Neuronal stem cell (in vitro differentiated cells): ENCODE data around the gene PDE4DIP. TPM values are rescaled to one million over a fixed set of nuclear protein-coding genes. Genes with fewer than 3 reads are reported as not detected.
"Not testable (repeated sequence)": the region's sequence is repeated elsewhere in the genome, so short reads cannot be mapped to it uniquely, and the experiment has no call there.

Source experiments
- DNase-seq: peaks from one replicate; pipeline ENCODE4 v3.0.0-alpha.2; 2013; ENCODE audit warnings: low spot score
- H2AFZ ChIP-seq: one replicate; pipeline ENCODE4 v1.6.1; 2013; ENCODE audit warnings: mild to moderate bottlenecking, low read length, inconsistent platforms
- H2AK5ac ChIP-seq: 2 replicates; pipeline ENCODE4 v1.6.1; 2013; ENCODE audit warnings: low read depth, mild to moderate bottlenecking, inconsistent platforms, low read length, moderate library complexity, mixed read lengths
- H2BK120ac ChIP-seq: 2 replicates; pipeline ENCODE4 v1.6.1; 2013; ENCODE audit warnings: low read depth, mild to moderate bottlenecking, inconsistent platforms, low read length, moderate library complexity, mixed read lengths
- H2BK12ac ChIP-seq: one replicate; pipeline ENCODE4 v1.6.1; 2013; ENCODE audit warnings: low read length, inconsistent platforms
- H2BK15ac ChIP-seq: 2 replicates; pipeline ENCODE4 v1.6.1; 2013; ENCODE audit warnings: mild to moderate bottlenecking, low read length, inconsistent platforms, mixed read lengths
- H2BK5ac ChIP-seq: one replicate; pipeline ENCODE4 v1.6.1; 2013; ENCODE audit warnings: inconsistent platforms, mild to moderate bottlenecking, low read length, moderate library complexity
- H3K14ac ChIP-seq: one replicate; pipeline ENCODE4 v1.6.1; 2013; ENCODE audit warnings: low read length, inconsistent platforms
- H3K18ac ChIP-seq: 2 replicates; pipeline ENCODE4 v1.6.1; 2013; ENCODE audit warnings: low read length, inconsistent platforms
- H3K23ac ChIP-seq: 2 replicates; pipeline ENCODE4 v1.6.1; 2013; ENCODE audit warnings: low read depth, mild to moderate bottlenecking, mixed read lengths, low read length, inconsistent platforms; ENCODE audit not compliant: poor library complexity
- H3K27ac ChIP-seq: replicated peaks from 3 replicates; pipeline ENCODE4 v1.5.1; 2013; ENCODE audit warnings: low read length, inconsistent platforms
- H3K27me3 ChIP-seq, 3 experiments: 2 replicates each; pipeline ENCODE4 v1.6.1; 2013; ENCODE audit warnings: low read length in 3 of 3, mild to moderate bottlenecking in 2 of 3, inconsistent platforms in 1 of 3, low read depth in 1 of 3, mixed read lengths in 1 of 3, moderate library complexity in 1 of 3; ENCODE audit not compliant: control insufficient read depth in 3 of 3, insufficient read depth in 3 of 3
- H3K36me3 ChIP-seq, 2 donors: replicated peaks in 1 of 2; 2 replicates each; pipeline ENCODE4 v1.6.1; 2013; ENCODE audit warnings: low read length in 2 of 2; ENCODE audit not compliant: control insufficient read depth in 2 of 2, insufficient read depth in 2 of 2
- H3K4ac ChIP-seq: 2 replicates; pipeline ENCODE4 v1.6.1; 2013; ENCODE audit warnings: inconsistent platforms, mild to moderate bottlenecking, low read length, moderate library complexity
- H3K4me1 ChIP-seq, 2 donors: 1 replicate in 1 of 2; 2 replicates in 1 of 2; pipeline ENCODE4 v1.6.1; 2013; ENCODE audit warnings: low read length in 2 of 2, low read depth in 1 of 2; ENCODE audit not compliant: control insufficient read depth in 2 of 2, insufficient read depth in 1 of 2
- H3K4me2 ChIP-seq: one replicate; pipeline ENCODE4 v1.6.1; 2013; ENCODE audit warnings: mild to moderate bottlenecking, low read length, inconsistent platforms; ENCODE audit not compliant: insufficient read depth, poor library complexity, severe bottlenecking
- H3K4me3 ChIP-seq, 2 donors: 2 replicates each; pipeline ENCODE4 v1.5.1; 2013; ENCODE audit warnings: low read length in 2 of 2, mild to moderate bottlenecking in 2 of 2, inconsistent platforms in 1 of 2, moderate library complexity in 1 of 2
- H3K79me1 ChIP-seq: one replicate; pipeline ENCODE4 v1.6.1; 2013; ENCODE audit warnings: low read depth, mild to moderate bottlenecking, inconsistent platforms, low read length, moderate library complexity
- H3K9ac ChIP-seq: one replicate; pipeline ENCODE4 v1.6.1; 2013; ENCODE audit warnings: mild to moderate bottlenecking, low read depth, low read length, inconsistent platforms; ENCODE audit not compliant: poor library complexity
- H3K9me3 ChIP-seq, 2 donors: replicated peaks in 1 of 2; 2 replicates each; pipeline versions ENCODE3 to v1.6.1; 2013; ENCODE audit warnings: low read length in 2 of 2, mild to moderate bottlenecking in 2 of 2, inconsistent platforms in 1 of 2, low read depth in 1 of 2, mixed read lengths in 1 of 2, moderate library complexity in 1 of 2; ENCODE audit not compliant: control insufficient read depth in 2 of 2, insufficient read depth in 1 of 2
- H4K8ac ChIP-seq: one replicate; pipeline ENCODE4 v1.6.1; 2013; ENCODE audit warnings: low read depth, mild to moderate bottlenecking, inconsistent platforms, low read length, moderate library complexity
- H4K91ac ChIP-seq: one replicate; pipeline ENCODE4 v1.6.1; 2013; ENCODE audit warnings: low read length, low read depth, mild to moderate bottlenecking, inconsistent platforms; ENCODE audit not compliant: poor library complexity
- WGBS, 2 donors: extraction: QIAGEN DNeasy Blood & Tissue Kit; methylation state at CpG; one replicate each; pipeline ENCODE4 v1.1.7; 2013; ENCODE audit warnings: missing lambda C conversion rate in 2 of 2, mixed read lengths in 1 of 2; ENCODE audit not compliant: insufficient read length in 2 of 2, insufficient replicate concordance in 1 of 2; ENCODE audit errors: extremely low coverage in 2 of 2; 5-methylcytosine and 5-hydroxymethylcytosine counted together
- polyA plus RNA-seq, 2 experiments: library from polyadenylated mRNA; stranded (reverse); fragments of 200-250 nt; gene quantifications; one replicate each; pipeline ENCODE4 v1.2.3, GENCODE V29; 2013

Gene PDE4DIP
- 8.0 TPM for polyA plus RNA-seq (2013, experiment 1 of 2)
- polyA plus RNA-seq (2013, experiment 2 of 2): 8.1 TPM

GRCh38 chr1:148844220-148844619 is at the start of gene PDE4DIP:
Gene PDE4DIP (plus strand): TSS chr1:148844428. CDS start chr1:148844775, 347 bp downstream.
- not testable (repeated sequence) for H3K18ac ChIP-seq, H2BK12ac ChIP-seq, H2AFZ ChIP-seq, H3K27ac ChIP-seq, H2BK120ac ChIP-seq, H2BK5ac ChIP-seq, H3K27me3 ChIP-seq, H3K4me1 ChIP-seq, H4K91ac ChIP-seq, H3K4me2 ChIP-seq, H3K14ac ChIP-seq, H2BK15ac ChIP-seq, DNase-seq, H2AK5ac ChIP-seq, H3K79me1 ChIP-seq, H3K36me3 ChIP-seq, H3K23ac ChIP-seq, H3K4me3 ChIP-seq, H3K9ac ChIP-seq, H4K8ac ChIP-seq, H3K9me3 ChIP-seq, H3K4ac ChIP-seq
- WGBS, 2 donors: no CpG with 5 or more reads among the region's 36 CpGs

GRCh38 chr1:148808268-148808928 is 35.8 kb upstream of the PDE4DIP start:
- not testable (repeated sequence) for H2BK12ac ChIP-seq, H3K14ac ChIP-seq, H4K8ac ChIP-seq, H2BK5ac ChIP-seq, H2BK15ac ChIP-seq, H3K18ac ChIP-seq, H2AFZ ChIP-seq, H3K79me1 ChIP-seq, H3K27ac ChIP-seq, DNase-seq, H3K36me3 ChIP-seq, H3K23ac ChIP-seq, H2AK5ac ChIP-seq, H3K27me3 ChIP-seq, H3K4me2 ChIP-seq, H3K4me3 ChIP-seq, H3K4me1 ChIP-seq, H4K91ac ChIP-seq, H2BK120ac ChIP-seq, H3K9me3 ChIP-seq, H3K4ac ChIP-seq, H3K9ac ChIP-seq
- no CpG with 5 or more reads among the region's 50 CpGs for WGBS, 2 donors

- H3K4me1 ChIP-seq, H3K23ac ChIP-seq, H2BK15ac ChIP-seq, H3K27me3 ChIP-seq, H4K8ac ChIP-seq, H3K18ac ChIP-seq, H3K4me3 ChIP-seq, H3K4ac ChIP-seq, H2BK5ac ChIP-seq, H3K36me3 ChIP-seq, DNase-seq, H2AFZ ChIP-seq, H3K9me3 ChIP-seq, H3K14ac ChIP-seq, H3K9ac ChIP-seq, H4K91ac ChIP-seq, H3K4me2 ChIP-seq, H3K27ac ChIP-seq, H2AK5ac ChIP-seq, H3K79me1 ChIP-seq, H2BK12ac ChIP-seq, H2BK120ac ChIP-seq: not testable (repeated sequence)
- no CpG with 5 or more reads among the region's 6 CpGs for WGBS, 2 donors
Observed at GRCh38 chr1:148808929-148809283, 35.3 kb upstream of the PDE4DIP start.

- not testable (repeated sequence) for H3K36me3 ChIP-seq, H2AK5ac ChIP-seq, H2AFZ ChIP-seq, H2BK12ac ChIP-seq, H3K9ac ChIP-seq, H3K18ac ChIP-seq, H2BK15ac ChIP-seq, H3K9me3 ChIP-seq, H3K14ac ChIP-seq, H2BK5ac ChIP-seq, H3K23ac ChIP-seq, H4K8ac ChIP-seq, H3K27ac ChIP-seq, H3K4me2 ChIP-seq, H4K91ac ChIP-seq, DNase-seq, H2BK120ac ChIP-seq, H3K4ac ChIP-seq, H3K79me1 ChIP-seq, H3K4me1 ChIP-seq, H3K27me3 ChIP-seq, H3K4me3 ChIP-seq
- WGBS, 2 donors: no CpG with 5 or more reads among the region's 7 CpGs
Observed at GRCh38 chr1:148822180-148822579, 22.0 kb upstream of the PDE4DIP start.
